Colonic mucosa (tissue), 4 donors: Measurements from ENCODE around the gene SLC12A4. TPM values are rescaled to one million over a fixed set of nuclear protein-coding genes. Genes with fewer than 3 reads are reported as not detected.
"Not testable (repeated sequence)": the region's sequence is repeated elsewhere in the genome, so short reads cannot be mapped to it uniquely, and the experiment has no call there.

Experiments used
- DNase-seq: peaks from one replicate; pipeline ENCODE4 v3.0.0-alpha.2; 2020
- H3K27ac ChIP-seq: fragments of 200-600 bp; one replicate; pipeline ENCODE4 v1.8.0; 2021
- H3K27me3 ChIP-seq: fragments of 200-600 bp; one replicate; pipeline ENCODE4 v1.8.0; 2021
- H3K36me3 ChIP-seq: fragments of 200-600 bp; one replicate; pipeline ENCODE4 v1.8.0; 2021
- H3K4me1 ChIP-seq: fragments of 200-600 bp; one replicate; pipeline ENCODE4 v1.8.0; 2021; ENCODE audit warnings: mild to moderate bottlenecking
- H3K4me3 ChIP-seq: fragments of 200-600 bp; one replicate; pipeline ENCODE4 v1.8.0; 2021
- H3K9ac ChIP-seq, 2 donors: one replicate each; pipeline ENCODE4 v1.7.0; 2013; ENCODE audit warnings: control low read depth in 2 of 2, low read depth in 2 of 2, low read length in 2 of 2
- H3K9me3 ChIP-seq: fragments of 200-600 bp; one replicate; pipeline ENCODE4 v1.8.0; 2021
- CTCF ChIP-seq: fragments of 200-600 bp; IDR thresholded peaks from one replicate; pipeline ENCODE4 v1.8.0; 2022; ENCODE audit warnings: antibody characterized with exemption, mild to moderate bottlenecking
- intact Hi-C: fragments of 100-400 bp; cut with DNase I; formaldehyde crosslinking; loops from one replicate; pipeline ENCODE4 v1.14.1; 2022
- total RNA-seq, 2 donors: library from RNA; stranded (reverse); fragmentation: NEBNext Ultra II Directional in 1 of 2; extraction: Animal tissue kit (Norgen Biotek cat#: 25700) in 1 of 2; gene quantifications; one replicate each; pipeline ENCODE4 v1.2.1, GENCODE V29; 2021
- donor health status: healthy.
- donor health status: DM: no; HTN: no; CAD: no.
- donor health status: DM: no; HTN: no; CAD: no.

SLC12A4 gene
- total RNA-seq = 10 to 100 TPM in 1 of 2 donors, 1 to 10 TPM in 1; 8.7 to 17.0 TPM

- TF ChIP-seq CTCF = no peak
- Histone ChIP-seq H3K4me1 (peaks cover 6% of the 10 kb centered on the region), H3K27me3 (no peaks in the 10 kb centered on the region), H3K36me3 (no peaks in the 10 kb centered on the region), H3K27ac (peak within 1 kb of the TSS; percentile 91), H3K4me3 (peak within 1 kb of the TSS; percentile 83), H3K9me3 (no peaks in the 10 kb centered on the region), H3K9ac (peak within 1 kb of the TSS; percentile 85 to 89)
- intact Hi-C loops = no loop called here
- DNase-seq = peak; percentile 82
These were observed at the start of gene SLC12A4 for GRCh38 chr16:67968400-67969253. Gene SLC12A4 (minus strand): TSS chr16:67968637. CDS start chr16:67968553, 84 bp downstream.

GRCh38 chr16:68015681-68016080 lies 47.2 kb upstream of the SLC12A4 start, which contains the start of gene DPEP2NB:
Gene DPEP2NB (minus strand): TSS chr16:68015911. CDS start chr16:68015770, 141 bp downstream.
- H3K9ac ChIP-seq = no peak within 1 kb of the TSS
- H3K9me3 ChIP-seq = no peaks in the 10 kb centered on the region
- no peak for DNase-seq
- no peaks in the 10 kb centered on the region for H3K27me3 ChIP-seq
- H3K36me3 ChIP-seq = no peaks in the 10 kb centered on the region
- H3K4me3 ChIP-seq = no peak within 1 kb of the TSS
- TF ChIP-seq CTCF = no peak
- intact Hi-C loops = no loop called here
- H3K27ac ChIP-seq = no peak within 1 kb of the TSS
- H3K4me1 ChIP-seq = no peaks in the 10 kb centered on the region

GRCh38 chr16:68013440-68013839 lies 45.0 kb upstream of the SLC12A4 start:
- Histone ChIP-seq H3K27ac (no peak overlapping the region), H3K9ac (no peak overlapping the region), H3K4me3 (no peak overlapping the region), H3K4me1 (no peaks in the 10 kb centered on the region), H3K9me3 (no peaks in the 10 kb centered on the region), H3K27me3 (no peaks in the 10 kb centered on the region), H3K36me3 (no peaks in the 10 kb centered on the region)
- intact Hi-C loops = no loop called here
- no peak for TF ChIP-seq CTCF
- no peak for DNase-seq

GRCh38 chr16:68009872-68010271 lies 41.4 kb upstream of the SLC12A4 start:
- H3K4me1 ChIP-seq, H3K27ac ChIP-seq, H3K9ac ChIP-seq, H3K4me3 ChIP-seq, DNase-seq, H3K27me3 ChIP-seq, intact Hi-C loops, H3K9me3 ChIP-seq, H3K36me3 ChIP-seq: not testable (repeated sequence)

GRCh38 chr16:68009157-68009735 lies 40.8 kb upstream of the SLC12A4 start:
- H3K4me1 ChIP-seq = no peaks in the 10 kb centered on the region
- no peak for DNase-seq
- intact Hi-C loops = no loop called here
- no peak overlapping the region for H3K4me3 ChIP-seq
- H3K9me3 ChIP-seq = no peaks in the 10 kb centered on the region
- no peak overlapping the region for H3K9ac ChIP-seq
- H3K27me3 ChIP-seq = no peaks in the 10 kb centered on the region
- H3K36me3 ChIP-seq = no peaks in the 10 kb centered on the region
- TF ChIP-seq CTCF = no peak
- no peak overlapping the region for H3K27ac ChIP-seq

- H3K9me3 ChIP-seq = no peaks in the 10 kb centered on the region
- TF ChIP-seq CTCF = no peak
- no peak overlapping the region for H3K4me3 ChIP-seq
- intact Hi-C loops = no loop called here
- no peak for DNase-seq
- H3K36me3 ChIP-seq = no peaks in the 10 kb centered on the region
- no peak overlapping the region for H3K9ac ChIP-seq
- H3K27me3 ChIP-seq = no peaks in the 10 kb centered on the region
- H3K27ac ChIP-seq = peak overlapping the region; percentile 55
- no peaks in the 10 kb centered on the region for H3K4me1 ChIP-seq
These were observed 37.4 kb upstream of the SLC12A4 start for GRCh38 chr16:68005786-68006286.
